ENCODE measurements around the gene RNF181.
"Not testable (repeated sequence)": the region's sequence is repeated elsewhere in the genome, so short reads cannot be mapped to it uniquely, and the experiment has no call there.

Gene RNF181

GRCh38 chr2:85577386-85578242 lies 17.9 kb upstream of the RNF181 start, which contains the start of gene VAMP8:
Gene VAMP8 (plus strand): TSS chr2:85577586. CDS start chr2:85577647, 61 bp downstream.
- DNase-seq, result no peak

- no peak for DNase-seq
These were observed 17.0 kb upstream of the RNF181 start for GRCh38 chr2:85578243-85579180.

- no peak for DNase-seq
These were observed 16.1 kb upstream of the RNF181 start for GRCh38 chr2:85579266-85579935.

GRCh38 chr2:85580206-85580605 lies 15.3 kb upstream of the RNF181 start:
- DNase-seq, result no peak

- no peak for DNase-seq
These were observed 13.1 kb upstream of the RNF181 start for GRCh38 chr2:85582492-85582891.

- no peak for DNase-seq
These were observed 11.7 kb upstream of the RNF181 start for GRCh38 chr2:85583667-85584353.

GRCh38 chr2:85584354-85584856 lies 11.1 kb upstream of the RNF181 start, which contains the start of gene VAMP5:
Gene VAMP5 (plus strand): TSS chr2:85584431. CDS start chr2:85584491, 60 bp downstream.
- DNase-seq, result peak; percentile 50

GRCh38 chr2:85584857-85585780 lies 10.4 kb upstream of the RNF181 start:
- DNase-seq, result peak; percentile 82

- peak; percentile 69 for DNase-seq
These were observed 9.8 kb upstream of the RNF181 start for GRCh38 chr2:85585781-85586105.

GRCh38 chr2:85588236-85588635 lies 7.3 kb upstream of the RNF181 start:
- no peak for DNase-seq

GRCh38 chr2:85588645-85589044 lies 6.9 kb upstream of the RNF181 start:
- DNase-seq, result no peak

- no peak for DNase-seq
These were observed 6.4 kb upstream of the RNF181 start for GRCh38 chr2:85589181-85589580.

GRCh38 chr2:85589982-85590791 lies 5.4 kb upstream of the RNF181 start:
- peak; percentile 85 for DNase-seq

GRCh38 chr2:85590950-85591349 lies 4.6 kb upstream of the RNF181 start:
- DNase-seq, result no peak

- DNase-seq, result no peak
These were observed 4.0 kb upstream of the RNF181 start for GRCh38 chr2:85591563-85591962.

GRCh38 chr2:85592299-85592698 lies 3.2 kb upstream of the RNF181 start:
- DNase-seq, result not testable (repeated sequence)

GRCh38 chr2:85593023-85593422 lies 2.5 kb upstream of the RNF181 start:
- no peak for DNase-seq

GRCh38 chr2:85594715-85595300 lies 737 bp upstream of the RNF181 start:
- no peak for DNase-seq

GRCh38 chr2:85596026-85596333 lies 435 bp downstream of the RNF181 start:
- DNase-seq, result no peak
